ENCODE results near the gene GRAP2. TPM values are rescaled to one million over a fixed set of nuclear protein-coding genes. Genes with fewer than 3 reads are reported as not detected.

GRAP2 gene
- total and polyA plus RNA-seq, 2 of the 4 experiments (the other 2 are of a cell fraction), result not detected

Small RNA genes within 50 kb of the gene (microRNA-seq; reads per million reads assigned to microRNA genes)
- not detected for gene RN7SKP210 (ENCODE audit: insufficient read depth, insufficient read length)

Small RNA genes within 50 kb of the gene (small RNA-seq; reads per million reads assigned to genes)
- 0 reads per million in 5 experiments for gene RN7SKP210

Other genes with a start within 250 kb of the GRAP2 start
- gene ENTHD1, start 7.3 kb upstream of the GRAP2 start, total RNA-seq (2012; rRNA removed), result not detected in 2 replicates
- not detected in 2 replicates for gene ENTHD1, start 7.3 kb upstream of the GRAP2 start, polyA plus RNA-seq (2012; rRNA removed)
- not detected in 2 replicates for gene TMA7B, start 59.3 kb downstream of the GRAP2 start, total RNA-seq (2012; rRNA removed)
- not detected in 2 replicates for gene TMA7B, start 59.3 kb downstream of the GRAP2 start, polyA plus RNA-seq (2012; rRNA removed)
- gene FAM83F, start 93.9 kb downstream of the GRAP2 start, total RNA-seq (2012; rRNA removed), result not detected in 2 replicates
- gene FAM83F, start 93.9 kb downstream of the GRAP2 start, polyA plus RNA-seq (2012; rRNA removed), result not detected in 2 replicates